Stimulated activated CD8-positive, alpha-beta memory T cell treated with anti-CD3 and anti-CD28 coated beads, Interleukin-2, amount 100 ng/mL, for 48 hours (primary cell): ENCODE results near the gene PCDHB4.
"Not testable (repeated sequence)": the region's sequence is repeated elsewhere in the genome, so short reads cannot be mapped to it uniquely, and the experiment has no call there.

Experiments used
- DNase-seq, 2 donors: peaks; one replicate each; pipeline ENCODE4 v3.0.0-alpha.2; 2020; ENCODE audit warnings: low read depth in 2 of 2

The PCDHB4 gene

DNA sequence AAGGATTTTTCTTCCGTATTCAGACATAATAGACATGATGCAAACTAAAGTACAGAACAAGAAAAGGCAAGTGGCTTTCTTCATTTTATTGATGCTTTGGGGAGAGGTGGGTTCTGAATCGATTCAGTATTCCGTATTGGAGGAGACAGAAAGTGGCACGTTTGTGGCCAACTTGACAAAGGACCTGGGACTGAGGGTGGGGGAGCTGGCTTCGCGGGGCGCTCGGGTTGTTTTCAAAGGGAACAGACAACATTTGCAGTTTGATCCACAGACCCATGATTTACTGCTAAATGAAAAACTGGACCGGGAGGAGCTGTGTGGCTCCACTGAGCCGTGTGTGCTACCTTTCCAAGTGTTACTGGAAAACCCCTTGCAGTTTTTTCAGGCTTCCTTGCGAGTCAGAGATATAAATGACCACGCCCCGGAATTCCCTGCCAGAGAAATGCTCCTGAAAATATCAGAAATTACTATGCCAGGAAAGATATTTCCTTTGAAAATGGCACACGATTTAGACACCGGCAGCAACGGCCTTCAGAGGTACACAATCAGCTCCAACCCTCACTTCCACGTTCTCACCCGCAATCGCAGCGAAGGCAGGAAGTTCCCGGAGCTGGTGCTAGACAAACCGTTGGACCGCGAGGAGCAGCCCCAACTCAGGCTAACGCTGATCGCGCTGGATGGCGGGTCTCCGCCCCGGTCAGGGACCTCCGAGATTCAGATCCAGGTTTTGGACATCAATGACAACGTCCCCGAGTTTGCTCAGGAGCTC, 28.8 kb downstream of the PCDHB4 start:
- no peak for DNase-seq

DNA sequence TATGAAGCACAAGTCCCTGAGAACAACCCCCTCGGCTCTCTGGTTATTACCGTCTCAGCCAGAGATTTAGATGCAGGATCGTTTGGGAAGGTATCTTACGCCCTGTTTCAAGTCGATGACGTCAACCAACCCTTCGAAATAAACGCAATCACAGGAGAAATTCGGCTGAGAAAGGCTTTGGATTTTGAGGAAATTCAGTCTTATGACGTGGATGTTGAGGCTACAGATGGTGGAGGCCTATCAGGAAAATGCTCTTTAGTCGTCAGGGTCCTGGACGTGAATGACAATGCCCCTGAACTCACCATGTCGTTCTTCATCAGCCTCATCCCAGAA, 29.3 kb downstream of the PCDHB4 start:
- no peak for DNase-seq

DNA sequence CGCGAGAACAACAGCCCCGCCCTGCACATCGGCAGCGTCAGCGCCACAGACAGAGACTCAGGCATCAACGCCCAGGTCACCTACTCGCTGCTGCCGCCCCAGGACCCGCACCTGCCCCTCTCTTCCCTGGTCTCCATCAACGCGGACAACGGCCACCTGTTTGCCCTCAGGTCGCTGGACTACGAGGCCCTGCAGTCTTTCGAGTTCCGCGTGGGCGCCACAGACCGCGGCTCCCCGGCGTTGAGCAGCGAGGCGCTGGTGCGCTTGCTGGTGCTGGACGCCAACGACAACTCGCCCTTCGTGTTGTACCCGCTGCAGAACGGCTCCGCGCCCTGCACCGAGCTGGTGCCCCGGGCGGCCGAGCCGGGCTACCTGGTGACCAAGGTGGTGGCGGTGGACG, 30.0 kb downstream of the PCDHB4 start:
- not testable (repeated sequence) for DNase-seq

DNA sequence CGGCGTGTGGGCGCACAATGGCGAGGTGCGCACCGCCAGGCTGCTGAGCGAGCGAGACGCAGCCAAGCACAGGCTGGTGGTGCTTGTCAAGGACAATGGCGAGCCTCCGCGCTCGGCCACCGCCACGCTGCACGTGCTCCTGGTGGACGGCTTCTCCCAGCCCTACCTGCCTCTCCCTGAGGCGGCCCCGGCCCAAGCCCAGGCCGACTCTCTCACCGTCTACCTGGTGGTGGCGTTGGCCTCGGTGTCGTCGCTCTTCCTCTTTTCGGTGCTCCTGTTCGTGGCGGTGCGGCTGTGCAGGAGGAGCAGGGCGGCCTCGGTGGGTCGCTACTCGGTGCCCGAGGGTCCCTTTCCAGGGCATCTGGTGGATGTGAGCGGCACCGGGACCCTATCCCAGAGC, 30.5 kb downstream of the PCDHB4 start:
- DNase-seq, result not testable (repeated sequence)

DNA sequence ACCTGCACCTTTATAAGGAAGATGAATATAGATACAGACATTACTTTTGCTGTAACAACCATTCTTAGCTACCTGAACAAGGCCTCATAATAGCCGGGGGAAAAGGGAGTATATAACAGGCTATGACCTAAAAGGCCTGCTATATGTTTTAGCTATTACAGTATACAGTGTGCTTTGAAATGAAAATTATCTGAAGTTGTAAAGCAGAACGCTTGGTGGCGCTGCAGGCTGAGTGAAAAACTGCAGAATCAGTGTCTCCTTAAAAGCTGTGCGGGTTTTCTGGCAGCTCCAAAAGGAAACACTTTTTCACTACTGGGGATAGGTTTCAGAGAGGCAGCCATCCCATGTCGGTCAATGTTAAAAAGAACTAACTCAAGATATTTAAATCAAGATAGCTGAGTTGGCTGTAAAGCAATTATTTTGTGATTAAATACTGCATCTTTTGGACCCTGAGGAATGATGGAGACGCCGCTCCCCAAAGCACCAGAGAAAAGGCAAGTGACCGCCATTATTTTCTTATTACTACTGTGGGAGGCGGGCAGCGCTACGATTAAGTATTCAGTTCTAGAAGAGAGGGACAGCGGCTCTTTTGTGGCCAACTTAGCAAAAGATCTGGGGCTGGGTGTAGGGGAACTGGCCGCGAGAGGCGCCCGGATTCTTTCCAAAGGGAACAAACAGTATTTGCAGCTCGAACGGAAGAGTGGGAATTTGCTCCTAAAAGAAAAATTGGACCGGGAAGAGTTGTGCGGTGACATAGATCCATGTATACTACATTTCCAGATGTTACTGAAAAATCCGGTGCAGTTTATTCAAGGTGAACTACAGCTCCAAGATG, 34.1 kb downstream of the PCDHB4 start:
- no peak for DNase-seq

DNA sequence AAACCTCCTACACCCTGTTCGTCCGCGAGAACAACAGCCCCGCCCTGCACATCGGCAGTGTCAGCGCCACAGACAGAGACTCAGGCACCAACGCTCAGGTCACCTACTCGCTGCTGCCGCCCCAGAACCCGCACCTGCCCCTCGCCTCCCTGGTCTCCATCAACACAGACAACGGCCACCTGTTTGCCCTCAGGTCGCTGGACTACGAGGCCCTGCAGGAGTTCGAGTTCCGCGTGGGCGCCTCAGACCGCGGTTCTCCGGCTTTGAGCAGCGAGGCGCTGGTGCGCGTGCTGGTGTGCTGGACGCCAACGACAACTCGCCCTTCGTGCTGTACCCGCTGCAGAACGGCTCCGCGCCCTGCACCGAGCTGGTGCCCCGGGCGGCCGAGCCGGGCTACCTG, 35.7 kb downstream of the PCDHB4 start:
- not testable (repeated sequence) for DNase-seq

DNA sequence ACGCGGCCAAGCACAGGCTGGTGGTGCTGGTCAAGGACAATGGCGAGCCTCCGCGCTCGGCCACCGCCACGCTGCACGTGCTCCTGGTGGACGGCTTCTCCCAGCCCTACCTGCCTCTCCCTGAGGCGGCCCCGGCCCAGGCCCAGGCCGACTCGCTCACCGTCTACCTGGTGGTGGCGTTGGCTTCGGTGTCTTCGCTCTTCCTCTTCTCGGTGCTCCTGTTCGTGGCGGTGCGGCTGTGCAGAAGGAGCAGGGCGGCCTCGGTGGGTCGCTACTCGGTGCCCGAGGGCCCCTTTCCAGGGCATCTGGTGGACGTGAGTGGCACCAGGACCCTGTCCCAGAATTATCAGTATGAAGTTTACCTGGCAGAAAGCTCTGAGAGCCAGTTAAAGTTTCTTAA, 36.3 kb downstream of the PCDHB4 start:
- not testable (repeated sequence) for DNase-seq

DNA sequence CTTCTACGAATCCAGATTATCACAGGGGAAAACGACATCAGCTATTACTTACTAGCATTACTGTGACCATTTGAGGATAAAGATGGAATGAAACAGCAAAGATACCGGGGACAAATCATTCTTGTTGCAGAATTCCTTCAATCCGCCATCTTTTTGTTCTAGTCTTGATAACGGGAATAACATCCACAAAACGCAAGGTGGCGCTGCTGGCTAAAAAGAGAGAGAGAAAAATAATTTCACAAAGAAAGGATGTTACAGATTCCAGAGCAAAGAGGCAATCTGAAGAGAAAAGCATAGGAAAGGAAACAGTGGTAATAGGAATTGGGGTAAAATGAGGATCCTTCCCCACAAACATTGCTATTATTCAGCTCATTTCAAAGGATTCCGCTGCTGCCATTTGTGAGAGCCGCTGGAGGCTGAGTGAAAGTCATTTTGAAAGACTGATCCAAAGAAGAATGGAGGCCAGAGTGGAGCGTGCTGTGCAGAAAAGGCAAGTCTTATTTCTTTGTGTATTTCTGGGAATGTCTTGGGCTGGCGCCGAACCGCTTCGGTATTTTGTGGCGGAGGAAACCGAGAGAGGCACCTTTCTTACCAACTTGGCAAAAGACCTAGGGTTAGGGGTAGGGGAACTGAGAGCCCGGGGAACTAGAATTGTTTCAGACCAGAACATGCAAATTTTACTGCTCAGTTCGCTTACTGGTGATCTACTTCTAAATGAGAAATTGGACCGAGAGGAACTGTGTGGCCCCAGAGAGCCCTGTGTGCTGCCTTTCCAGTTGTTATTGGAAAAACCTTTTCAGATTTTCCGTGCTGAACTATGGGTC, 51.0 kb downstream of the PCDHB4 start, which contains the start of gene PCDHB7:
Gene PCDHB7 (plus strand): TSS at position 264 of the 824 bp plus-strand sequence. CDS start 192 bp downstream, at position 456.
- DNase-seq, result no peak

DNA sequence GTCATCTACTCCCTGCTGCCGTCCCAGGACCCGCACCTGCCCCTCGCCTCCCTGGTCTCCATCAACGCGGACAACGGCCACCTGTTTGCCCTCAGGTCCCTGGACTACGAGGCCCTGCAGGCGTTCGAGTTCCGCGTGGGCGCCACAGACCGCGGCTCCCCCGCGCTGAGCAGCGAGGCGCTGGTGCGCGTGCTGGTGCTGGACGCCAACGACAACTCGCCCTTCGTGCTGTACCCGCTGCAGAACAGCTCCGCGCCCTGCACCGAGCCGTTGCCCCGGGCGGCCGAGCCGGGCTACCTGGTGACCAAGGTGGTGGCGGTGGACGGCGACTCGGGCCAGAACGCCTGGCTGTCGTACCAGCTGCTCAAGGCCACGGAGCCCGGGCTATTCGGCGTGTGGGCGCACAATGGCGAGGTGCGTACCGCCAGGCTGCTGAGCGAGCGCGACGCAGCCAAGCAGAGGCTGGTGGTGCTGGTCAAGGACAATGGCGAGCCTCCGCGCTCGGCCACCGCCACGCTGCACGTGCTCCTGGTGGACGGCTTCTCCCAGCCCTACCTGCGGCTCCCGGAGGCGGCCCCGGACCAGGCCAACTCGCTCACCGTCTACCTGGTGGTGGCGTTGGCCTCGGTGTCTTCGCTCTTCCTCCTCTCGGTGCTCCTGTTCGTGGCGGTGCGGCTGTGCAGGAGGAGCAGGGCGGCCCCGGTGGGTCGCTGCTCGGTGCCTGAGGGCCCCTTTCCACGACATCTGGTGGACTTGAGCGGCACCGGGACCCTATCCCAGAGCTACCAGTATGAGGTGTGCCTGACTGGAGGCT, 52.9 kb downstream of the PCDHB4 start:
- DNase-seq, result not testable (repeated sequence)
